ENCODE measurements around the gene TDRD10. TPM values are rescaled to one million over a fixed set of nuclear protein-coding genes. Genes with fewer than 3 reads are reported as not detected.

TDRD10 gene
- total and polyA plus RNA-seq, 2 of the 8 experiments (the other 6 are each of a cell fraction or from before 2014, with no cell fraction given), result 0.15 to 0.27 TPM

DNA sequence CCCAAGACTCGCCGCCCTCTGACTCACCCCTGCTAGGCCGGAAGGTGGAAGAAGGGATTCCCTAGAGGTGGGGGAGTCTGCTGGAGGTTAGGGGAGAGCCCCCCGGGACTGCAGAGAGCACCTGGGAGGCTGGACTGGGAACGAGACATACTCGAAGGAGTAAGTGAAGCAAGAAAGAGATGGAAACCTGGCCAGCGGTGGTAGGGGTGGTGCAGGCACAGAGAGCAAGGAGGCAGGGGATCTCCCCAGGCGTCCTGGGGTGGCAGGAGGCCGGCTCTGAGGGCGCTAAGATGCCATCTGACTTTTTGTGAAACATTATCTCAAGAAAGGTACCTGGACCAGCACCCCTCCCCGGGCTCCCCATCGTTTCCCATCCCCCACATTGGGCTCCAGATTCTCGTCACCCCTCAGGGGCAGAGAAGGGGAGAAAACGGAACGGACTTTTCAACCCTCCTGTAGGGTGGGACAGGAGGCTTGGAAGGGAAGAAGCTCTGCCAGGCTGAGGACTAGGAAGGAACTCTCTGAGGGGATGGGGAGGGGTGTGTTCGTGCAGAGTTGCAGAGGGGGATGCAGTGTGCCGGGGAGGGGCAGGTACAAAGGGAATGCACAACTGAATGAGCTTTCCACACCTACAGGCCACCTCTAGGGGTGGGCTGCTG, 66.3 kb downstream of the TDRD10 start (continued):
- TF ChIP-seq SIRT6 (IDR thresholded peaks at IDR 0.05; ENCODE audit: low read length), result no peak
- TF ChIP-seq BCL11A (IDR thresholded peaks at IDR 0.05; ENCODE audit: low read depth in 2 of 2, low read length in 2 of 2), result no peak

Measured in H1 (cell line).